ENCODE measurements around the gene PARP3. TPM values are rescaled to one million over a fixed set of nuclear protein-coding genes. Genes with fewer than 3 reads are reported as not detected.

The PARP3 gene
- total and polyA plus RNA-seq, 2 of the 8 experiments (the other 6 are each of a cell fraction or from before 2014, with no cell fraction given): 1.3 to 1.6 TPM

DNA sequence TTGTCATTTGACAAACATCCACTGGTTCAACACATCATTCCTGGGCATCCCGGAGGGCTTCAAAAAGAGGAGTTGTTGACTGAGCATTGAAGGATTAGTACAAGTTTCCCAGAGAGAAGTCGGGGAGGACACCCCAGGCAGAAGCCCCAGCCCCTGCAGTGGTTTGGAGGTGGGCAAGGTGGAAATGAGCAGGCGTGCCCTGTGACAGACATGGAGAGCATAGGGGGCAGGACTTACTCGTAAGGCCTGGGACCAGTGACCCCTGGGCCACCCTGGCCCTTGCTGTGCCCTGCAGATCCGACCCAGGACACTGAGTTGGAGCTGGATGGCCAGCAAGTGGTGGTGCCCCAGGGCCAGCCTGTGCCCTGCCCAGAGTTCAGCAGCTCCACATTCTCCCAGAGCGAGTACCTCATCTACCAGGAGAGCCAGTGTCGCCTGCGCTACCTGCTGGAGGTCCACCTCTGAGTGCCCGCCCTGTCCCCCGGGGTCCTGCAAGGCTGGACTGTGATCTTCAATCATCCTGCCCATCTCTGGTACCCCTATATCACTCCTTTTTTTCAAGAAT lies 5.9 kb downstream of the PARP3 start (continued):
- TF ChIP-seq CEBPB (IDR thresholded peaks at IDR 0.05; ENCODE audit: low read depth, low read length) (no peak), KDM1A (IDR thresholded peaks at IDR 0.05; ENCODE audit: borderline replicate concordance, low read length) (no peak), MAFK (IDR thresholded peaks at IDR 0.05; ENCODE audit: low read depth, low read length) (no peak), TBP (IDR thresholded peaks at IDR 0.05; ENCODE audit: low read depth, low read length) (no peak)
